HG02840 (cell line): ENCODE data around the gene MICA.
"Not testable (repeated sequence)": the region's sequence is repeated elsewhere in the genome, so short reads cannot be mapped to it uniquely, and the experiment has no call there.

Experiments used
- ATAC-seq: cut with Tn5 transposase; IDR thresholded peaks from one replicate; pipeline ENCODE4 v1.9.1; 2021; ENCODE audit warnings: mild to moderate bottlenecking, moderate library complexity, moderate number of reproducible peaks; ENCODE audit not compliant: unreplicated experiment, low FRiP score

The MICA gene

GRCh38 chr6:31403283-31404060 is at the start of gene MICA:
Gene MICA (plus strand): TSS chr6:31403595. CDS start chr6:31403633, 38 bp downstream.
- peak; percentile 52 for ATAC-seq

GRCh38 chr6:31354158-31354863 is 49.1 kb upstream of the MICA start:
- no peak for ATAC-seq

GRCh38 chr6:31354864-31355582 is 48.4 kb upstream of the MICA start:
- ATAC-seq = no peak

GRCh38 chr6:31355583-31355948 is 47.8 kb upstream of the MICA start:
- no peak for ATAC-seq

- peak; percentile 15 for ATAC-seq
Measured at GRCh38 chr6:31356216-31356945, 47.0 kb upstream of the MICA start.

GRCh38 chr6:31356946-31357466 is 46.4 kb upstream of the MICA start, which contains the start of gene HLA-B:
Gene HLA-B (minus strand): TSS chr6:31357179. CDS start chr6:31357158, 21 bp downstream.
- ATAC-seq = peak; percentile 85

- no peak for ATAC-seq
Measured at GRCh38 chr6:31357886-31358285, 45.5 kb upstream of the MICA start.

- ATAC-seq = no peak
Measured at GRCh38 chr6:31358302-31358701, 45.1 kb upstream of the MICA start.

- ATAC-seq = no peak
Measured at GRCh38 chr6:31359581-31359980, 43.8 kb upstream of the MICA start.

- no peak for ATAC-seq
Measured at GRCh38 chr6:31362751-31363150, 40.6 kb upstream of the MICA start.

GRCh38 chr6:31363811-31364210 is 39.6 kb upstream of the MICA start:
- no peak for ATAC-seq

GRCh38 chr6:31365864-31366263 is 37.5 kb upstream of the MICA start:
- ATAC-seq = no peak

GRCh38 chr6:31366693-31367470 is 36.5 kb upstream of the MICA start:
- no peak for ATAC-seq

GRCh38 chr6:31368461-31368860 is 34.9 kb upstream of the MICA start:
- no peak for ATAC-seq

- ATAC-seq = not testable (repeated sequence)
Measured at GRCh38 chr6:31374118-31374517, 29.3 kb upstream of the MICA start.

- ATAC-seq = no peak
Measured at GRCh38 chr6:31375699-31376098, 27.7 kb upstream of the MICA start.

GRCh38 chr6:31377029-31377428 is 26.4 kb upstream of the MICA start:
- no peak for ATAC-seq

- no peak for ATAC-seq
Measured at GRCh38 chr6:31378062-31378720, 25.2 kb upstream of the MICA start.

- no peak for ATAC-seq
Measured at GRCh38 chr6:31378721-31379103, 24.7 kb upstream of the MICA start.
